K562 (cell line): ENCODE measurements around the gene HINT2. TPM values are rescaled to one million over a fixed set of nuclear protein-coding genes. Genes with fewer than 3 reads are reported as not detected.
A peak's percentile ranks its signal among the peaks of the same experiment; 100 is the strongest.

Experiments
- ATAC-seq: fragments of 200-7000 bp; cut with Tn5 transposase; 3 replicates; pipeline ENCODE4 v1.9.1; 2020; ENCODE audit warnings: moderate library complexity
- BruUV-seq: library from RNA; stranded (reverse); fragments of 400-500 nt; replicated peaks from 2 replicates; lab custom pipeline; 2021; lab: Mats Ljungman, UMichigan
- CTCF ChIA-PET: fragments of 300-600 bp; formaldehyde crosslinking; extraction: SDS; loops from one replicate; lab custom pipeline; 2021; ENCODE audit warnings: low intra/inter-chr PET ratio; lab: Yijun Ruan, JAX
- POLR2A ChIA-PET: fragments of 300-600, 350-650 bp; sonication (Branson Sonifier 250); formaldehyde crosslinking; extraction: SDS; loops from one replicate; lab custom pipeline; 2021; ENCODE audit warnings: antibody characterized with exemption, inconsistent platforms; lab: Yijun Ruan, JAX
- DNase-seq, 4 experiments: peaks; one replicate each; pipeline versions ENCODE4 v3.0.0 to v3.0.0-alpha.2; 2011 to 2018; ENCODE audit warnings: low spot score in 3 of 4, mixed read lengths in 3 of 4; ENCODE audit errors: extremely low read depth in 1 of 4
- FAIRE-seq: peaks from 2 replicates; lab custom pipeline; 2011; peaks lifted over from hg19 to GRCh38; lab: Jason Lieb, UNC
- H2AFZ ChIP-seq: 2 replicates; pipeline ENCODE4 v1.6.0; 2011; ENCODE audit warnings: low read depth, low read length, control low read depth, inconsistent platforms
- H3K27ac ChIP-seq: fragments of 200-600 bp; 3 replicates; pipeline ENCODE4 v1.8.0; 2011; ENCODE audit warnings: low read depth, mild to moderate bottlenecking, control low read depth, inconsistent platforms, low read length, moderate library complexity, mixed read lengths; ENCODE audit errors: extremely low read depth
- H3K27me3 ChIP-seq, 2 experiments: fragments of 300-600 bp in 1 of 2; 2 replicates in 1 of 2; 3 replicates in 1 of 2; pipeline versions ENCODE4 v1.6.0 to v1.8.0; 2011; ENCODE audit warnings: inconsistent platforms in 2 of 2, low read length in 2 of 2, mild to moderate bottlenecking in 1 of 2, mixed read lengths in 1 of 2, moderate library complexity in 1 of 2; ENCODE audit not compliant: control insufficient read depth in 2 of 2, insufficient read depth in 2 of 2
- H3K36me3 ChIP-seq: fragments of 300-600 bp; 3 replicates; pipeline ENCODE4 v1.8.0; 2011; ENCODE audit warnings: mild to moderate bottlenecking, low read length, inconsistent platforms; ENCODE audit not compliant: control insufficient read depth, insufficient read depth
- H3K4me1 ChIP-seq, 2 experiments: fragments of 200-600 bp in 1 of 2; replicated peaks in 1 of 2; 2 replicates in 1 of 2; 3 replicates in 1 of 2; pipeline versions ENCODE4 v1.5.1 to v1.8.0; 2011; ENCODE audit warnings: inconsistent platforms in 2 of 2, low read length in 2 of 2, mild to moderate bottlenecking in 1 of 2, mixed read lengths in 1 of 2, moderate library complexity in 1 of 2; ENCODE audit not compliant: control insufficient read depth in 2 of 2, insufficient read depth in 2 of 2
- H3K4me2 ChIP-seq: 2 replicates; pipeline ENCODE4 v1.6.1; 2011; ENCODE audit warnings: low read length, control low read depth, inconsistent platforms, mixed read lengths; ENCODE audit not compliant: insufficient read depth
- H3K4me3 ChIP-seq: fragments of 200-600 bp; sonication (generic), shearing (Covaris generic); 2 replicates; pipeline ENCODE4 v1.5.1; 2016; ENCODE audit warnings: control low read depth, inconsistent platforms
- H3K79me2 ChIP-seq: fragments of 200-600 bp; 3 replicates; pipeline ENCODE4 v1.8.0; 2011; ENCODE audit warnings: low read length, inconsistent platforms; ENCODE audit not compliant: control insufficient read depth, insufficient read depth
- H3K9ac ChIP-seq, 2 experiments: 2 replicates each; pipeline versions ENCODE4 v1.6.0 to v1.6.1; 2011; ENCODE audit warnings: low read depth in 2 of 2, low read length in 2 of 2, control low read depth in 1 of 2, inconsistent platforms in 1 of 2, mild to moderate bottlenecking in 1 of 2, mixed read lengths in 1 of 2; ENCODE audit not compliant: insufficient read depth in 1 of 2
- H3K9me1 ChIP-seq: one replicate; pipeline ENCODE4 v1.6.0; 2011; ENCODE audit warnings: inconsistent platforms, mild to moderate bottlenecking, low read length, moderate library complexity; ENCODE audit not compliant: control insufficient read depth, insufficient read depth
- H3K9me3 ChIP-seq: replicated peaks from 2 replicates; pipeline ENCODE4 v1.5.1; 2011; ENCODE audit warnings: low read depth, low read length, inconsistent platforms; ENCODE audit not compliant: control insufficient read depth, insufficient read depth
- H4K20me1 ChIP-seq: replicated peaks from 2 replicates; pipeline ENCODE4 v1.6.1; 2011; ENCODE audit warnings: low read length, inconsistent platforms, mixed read lengths; ENCODE audit not compliant: control insufficient read depth, insufficient read depth
- ELF2 ChIP-seq: fragments of 250-450 bp; sonication (Bioruptor Pico); IDR thresholded peaks from 2 replicates; pipeline ENCODE4 v1.5.0; 2021; ENCODE audit warnings: mild to moderate bottlenecking
- RCOR1 ChIP-seq, 2 experiments: IDR thresholded peaks; 2 replicates each; pipeline ENCODE4 v1.6.1; 2012; ENCODE audit warnings: low read depth in 2 of 2, low read length in 2 of 2, borderline replicate concordance in 1 of 2, improper control_type of control experiment in 1 of 2
- REST ChIP-seq, 2 experiments: fragments of 450-650 bp; formaldehyde crosslinking in 1 of 2; IDR thresholded peaks; 2 replicates each; pipeline versions ENCODE4 v1.4.0 to v1.6.1; 2014 to 2020; ENCODE audit warnings: mild to moderate bottlenecking in 2 of 2, borderline replicate concordance in 1 of 2, low read depth in 1 of 2
- WGBS: fragments of 100-300 bp; shearing (Covaris generic); methylation state at CpG from one replicate; pipeline ENCODE4 v1.1.6; 2016; ENCODE audit warnings: low coverage, mixed read lengths; ENCODE audit not compliant: insufficient coverage; ENCODE audit errors: missing lambda C conversion rate; 5-methylcytosine and 5-hydroxymethylcytosine counted together
- in situ Hi-C: fragments of 300-500 bp; cut with MboI; formaldehyde crosslinking; loops from 4 replicates; pipeline ENCODE4 v1.15.0; 2018; ENCODE audit warnings: inconsistent platforms, mixed read lengths
- intact Hi-C: fragments of 100-400 bp; cut with micrococcal nuclease; formaldehyde crosslinking; loops from 2 replicates; pipeline ENCODE4 v1.14.2; 2022
- polyA plus RNA-seq, 8 experiments: library from polyadenylated mRNA; depleted of rRNA in 4 of 8; stranded (reverse) in 5 of 8; unstranded in 3 of 8; fragments of >200 nt; fragmentation: Nextera tagmentation in 2 of 8; fragmentation: Illumina TruSeq in 1 of 8; extraction: Ambion mirVana in 2 of 8; extraction: Trizol in 1 of 8; gene quantifications; 2 replicates each; pipeline versions ENCODE4 v1.2.1 to v1.2.3, GENCODE V29; 2011 to 2014; ENCODE audit warnings: inconsistent platforms in 1 of 8, missing spikeins in 1 of 8
- total RNA-seq, 7 experiments: library from RNA; depleted of rRNA in 6 of 7; stranded (reverse); fragments of >200 nt in 6 of 7; fragmentation: Illumina TruSeq in 2 of 7; extraction: Trizol in 2 of 7; gene quantifications; 2 replicates each; pipeline versions ENCODE4 v1.2.1 to v1.2.3, GENCODE V29; 2011 to 2021; ENCODE audit warnings: low replicate concordance in 1 of 7

The HINT2 gene
- total and polyA plus RNA-seq, 9 of the 15 experiments (the other 6 are each of a cell fraction or from before 2014, with no cell fraction given) = 5.6 to 44.1 (median 27.9) TPM

- Histone ChIP-seq H3K9ac (no peak overlapping the region), H3K27me3 (peaks cover 0 to 24% of the 10 kb centered on the region in 2 experiments; a peak in 4 of 5 replicates), H3K4me1 (peaks cover 0 to 11% of the 10 kb centered on the region in 2 experiments; a peak in 2 of 5 replicates), H3K4me3 (no peak overlapping the region), H3K36me3 (no peaks in the 10 kb centered on the region), H2AFZ (no peak overlapping the region), H4K20me1 (no peaks in the 10 kb centered on the region), H3K79me2 (no peaks in the 10 kb centered on the region), H3K4me2 (no peak overlapping the region), H3K9me3 (no peaks in the 10 kb centered on the region), H3K27ac (no peak overlapping the region), H3K9me1 (no peaks in the 10 kb centered on the region)
- ATAC-seq (no peak), DNase-seq (no peak), FAIRE-seq (no peak)
- intact Hi-C loops = no loop called here
- in situ Hi-C loops = no loop called here
- no TSS peak for BruUV-seq
- POLR2A ChIA-PET = interaction anchor here (0.5 to 0.9 kb wide), 2 partner anchors 12 to 13 kb away, joined by 3 read pairs; no protein-coding TSS in a partner anchor
- WGBS = 28% methylated on average over 7 of the region's 7 CpGs
- CTCF ChIA-PET = no interaction called here
- TF ChIP-seq REST (IDR thresholded peaks at IDR 0.05; ENCODE audit: borderline replicate concordance) = no peak
- TF ChIP-seq REST (CRISPR knock-in tag; IDR thresholded peaks at IDR 0.05; ENCODE audit: low read depth) = no peak
- 0 out of 4 replicates have a peak, but pooled peaks of 1 of the 2 experiments have one; percentile 44 for TF ChIP-seq RCOR1 (IDR thresholded peaks at IDR 0.05; ENCODE audit: borderline replicate concordance in 1 of 2, low read depth in 2 of 2, low read length in 2 of 2)
- no peak for TF ChIP-seq ELF2 (CRISPR knock-in tag)
These were observed 29.9 kb upstream of the HINT2 start for GRCh38 chr9:35844628-35845270.
